K562 (cell line): ENCODE results near the gene ACAD10. TPM values are rescaled to one million over a fixed set of nuclear protein-coding genes. Genes with fewer than 3 reads are reported as not detected.

Source experiments
- ATF6 ChIP-seq: sonication (generic); formaldehyde crosslinking; IDR thresholded peaks from 2 replicates; pipeline ENCODE4 v1.4.0; 2020; ENCODE audit warnings: mild to moderate bottlenecking, missing genetic modification reagents
- ATF7 ChIP-seq: fragments of 450-650 bp; IDR thresholded peaks from 2 replicates; pipeline ENCODE4 v1.7.1; 2014; ENCODE audit warnings: mild to moderate bottlenecking, moderate library complexity
- E2F1 ChIP-seq: sonication (generic); formaldehyde crosslinking; IDR thresholded peaks from 2 replicates; pipeline ENCODE4 v1.8.1; 2023; ENCODE audit warnings: mild to moderate bottlenecking, missing genetic modification reagents, moderate library complexity
- FOXP1 ChIP-seq: sonication (generic); formaldehyde crosslinking; IDR thresholded peaks from 2 replicates; pipeline ENCODE4 v1.8.0; 2022; ENCODE audit warnings: mild to moderate bottlenecking, missing genetic modification reagents
- polyA plus RNA-seq, 8 experiments: library from polyadenylated mRNA; depleted of rRNA in 4 of 8; stranded (reverse) in 5 of 8; unstranded in 3 of 8; fragments of >200 nt; fragmentation: Nextera tagmentation in 2 of 8; fragmentation: Illumina TruSeq in 1 of 8; extraction: Ambion mirVana in 2 of 8; extraction: Trizol in 1 of 8; gene quantifications; 2 replicates each; pipeline versions ENCODE4 v1.2.1 to v1.2.3, GENCODE V29; 2011 to 2014; ENCODE audit warnings: inconsistent platforms in 1 of 8, missing spikeins in 1 of 8
- total RNA-seq, 7 experiments: library from RNA; depleted of rRNA in 6 of 7; stranded (reverse); fragments of >200 nt in 6 of 7; fragmentation: Illumina TruSeq in 2 of 7; extraction: Trizol in 2 of 7; gene quantifications; 2 replicates each; pipeline versions ENCODE4 v1.2.1 to v1.2.3, GENCODE V29; 2011 to 2021; ENCODE audit warnings: low replicate concordance in 1 of 7
- TF ChIP-seq, protein P1 (sequence below), 2 experiments: fragments of 450-650 bp; formaldehyde crosslinking in 1 of 2; IDR thresholded peaks; 2 replicates each; pipeline versions ENCODE4 v1.4.0 to v1.6.1; 2014 to 2020; ENCODE audit warnings: mild to moderate bottlenecking in 2 of 2, borderline replicate concordance in 1 of 2, low read depth in 1 of 2

Gene ACAD10
- total and polyA plus RNA-seq, 9 of the 15 experiments (the other 6 are each of a cell fraction or from before 2014, with no cell fraction given), result 2.3 to 19.2 (median 12.0) TPM

DNA sequence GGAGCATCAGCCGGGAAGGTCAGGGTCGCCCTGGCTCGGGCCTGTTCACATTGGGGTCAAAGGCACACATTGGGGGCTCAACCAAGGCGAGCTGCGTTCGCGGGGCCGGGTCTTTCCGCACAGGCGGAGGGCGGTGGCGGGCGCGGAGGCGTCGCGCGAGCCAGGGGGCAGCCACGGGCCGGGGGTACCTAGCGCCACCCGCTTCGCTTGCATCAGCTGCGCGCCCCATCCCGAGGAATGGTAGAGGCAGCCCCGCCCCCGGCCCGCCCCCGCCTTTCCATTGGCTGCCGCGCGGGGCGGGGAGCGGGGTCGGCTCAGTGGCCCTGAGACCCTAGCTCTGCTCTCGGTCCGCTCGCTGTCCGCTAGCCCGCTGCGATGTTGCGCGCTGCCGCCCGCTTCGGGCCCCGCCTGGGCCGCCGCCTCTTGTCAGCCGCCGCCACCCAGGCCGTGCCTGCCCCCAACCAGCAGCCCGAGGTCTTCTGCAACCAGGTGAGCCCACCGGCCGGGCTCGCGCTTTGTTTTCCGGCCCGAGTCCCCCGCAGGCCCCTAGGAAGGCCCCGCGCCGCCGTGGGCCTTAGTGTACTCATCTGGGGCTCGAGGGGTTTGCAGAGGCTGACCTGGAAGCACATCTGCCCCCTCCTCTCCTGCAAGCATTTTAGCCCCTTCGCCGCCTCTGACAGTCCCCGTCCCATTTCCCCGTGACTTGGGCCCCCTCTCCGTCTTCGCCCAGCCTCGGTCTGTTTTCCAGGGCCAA lies 80.9 kb downstream of the ACAD10 start, which contains the start of gene ALDH2 (continued):
- 0 out of 2 replicates have a peak, but pooled peaks have one; percentile 20 for TF ChIP-seq ATF6
- TF ChIP-seq, protein P1, sequence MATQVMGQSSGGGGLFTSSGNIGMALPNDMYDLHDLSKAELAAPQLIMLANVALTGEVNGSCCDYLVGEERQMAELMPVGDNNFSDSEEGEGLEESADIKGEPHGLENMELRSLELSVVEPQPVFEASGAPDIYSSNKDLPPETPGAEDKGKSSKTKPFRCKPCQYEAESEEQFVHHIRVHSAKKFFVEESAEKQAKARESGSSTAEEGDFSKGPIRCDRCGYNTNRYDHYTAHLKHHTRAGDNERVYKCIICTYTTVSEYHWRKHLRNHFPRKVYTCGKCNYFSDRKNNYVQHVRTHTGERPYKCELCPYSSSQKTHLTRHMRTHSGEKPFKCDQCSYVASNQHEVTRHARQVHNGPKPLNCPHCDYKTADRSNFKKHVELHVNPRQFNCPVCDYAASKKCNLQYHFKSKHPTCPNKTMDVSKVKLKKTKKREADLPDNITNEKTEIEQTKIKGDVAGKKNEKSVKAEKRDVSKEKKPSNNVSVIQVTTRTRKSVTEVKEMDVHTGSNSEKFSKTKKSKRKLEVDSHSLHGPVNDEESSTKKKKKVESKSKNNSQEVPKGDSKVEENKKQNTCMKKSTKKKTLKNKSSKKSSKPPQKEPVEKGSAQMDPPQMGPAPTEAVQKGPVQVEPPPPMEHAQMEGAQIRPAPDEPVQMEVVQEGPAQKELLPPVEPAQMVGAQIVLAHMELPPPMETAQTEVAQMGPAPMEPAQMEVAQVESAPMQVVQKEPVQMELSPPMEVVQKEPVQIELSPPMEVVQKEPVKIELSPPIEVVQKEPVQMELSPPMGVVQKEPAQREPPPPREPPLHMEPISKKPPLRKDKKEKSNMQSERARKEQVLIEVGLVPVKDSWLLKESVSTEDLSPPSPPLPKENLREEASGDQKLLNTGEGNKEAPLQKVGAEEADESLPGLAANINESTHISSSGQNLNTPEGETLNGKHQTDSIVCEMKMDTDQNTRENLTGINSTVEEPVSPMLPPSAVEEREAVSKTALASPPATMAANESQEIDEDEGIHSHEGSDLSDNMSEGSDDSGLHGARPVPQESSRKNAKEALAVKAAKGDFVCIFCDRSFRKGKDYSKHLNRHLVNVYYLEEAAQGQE (IDR thresholded peaks at IDR 0.05; ENCODE audit: borderline replicate concordance), result 0 out of 2 replicates have a peak, but pooled peaks have one; percentile 9
- TF ChIP-seq, protein P1 (CRISPR knock-in tag; IDR thresholded peaks at IDR 0.05; ENCODE audit: low read depth), result no peak
- TF ChIP-seq FOXP1 (CRISPR knock-in tag), result peak; percentile 75; the same call in 1 of the 2 replicates
- TF ChIP-seq E2F1 (CRISPR knock-in tag), result peak; percentile 69; the same call in 1 of the 2 replicates
- peak; percentile 78 for TF ChIP-seq ATF7
